Large intestine (tissue), 3 donors: ENCODE results near the gene PDE4D. TPM values are rescaled to one million over a fixed set of nuclear protein-coding genes. Genes with fewer than 3 reads are reported as not detected.
A peak's percentile ranks its signal among the peaks of the same experiment; 100 is the strongest.
"Not testable (repeated sequence)": the region's sequence is repeated elsewhere in the genome, so short reads cannot be mapped to it uniquely, and the experiment has no call there.

ENCODE experiments used
- DNase-seq, 2 donors: peaks; one replicate each; pipeline versions ENCODE4 v3.0.0 to v3.0.0-alpha.2; 2013
- H3K27ac ChIP-seq: one replicate; pipeline ENCODE4 v1.5.1; 2013; ENCODE audit warnings: low read length
- H3K27me3 ChIP-seq: 2 replicates; pipeline ENCODE4 v1.6.1; 2013; ENCODE audit warnings: low read length; ENCODE audit not compliant: control insufficient read depth, insufficient read depth
- H3K36me3 ChIP-seq: 2 replicates; pipeline ENCODE4 v1.6.1; 2013; ENCODE audit warnings: low read length; ENCODE audit not compliant: control insufficient read depth, insufficient read depth
- H3K4me1 ChIP-seq: one replicate; pipeline ENCODE4 v1.6.1; 2013; ENCODE audit warnings: low read length; ENCODE audit not compliant: control insufficient read depth, insufficient read depth
- H3K4me3 ChIP-seq: one replicate; pipeline ENCODE4 v1.5.1; 2013; ENCODE audit warnings: low read length
- H3K9me3 ChIP-seq: one replicate; pipeline ENCODE4 v1.6.1; 2013; ENCODE audit warnings: mild to moderate bottlenecking, low read depth, low read length, moderate library complexity; ENCODE audit not compliant: control insufficient read depth
- WGBS: methylation state at CpG from one replicate; pipeline ENCODE4 v1.1.5; 2013; ENCODE audit warnings: low lambda C conversion rate; ENCODE audit not compliant: insufficient coverage; 5-methylcytosine and 5-hydroxymethylcytosine counted together
- polyA plus RNA-seq: library from polyadenylated mRNA; unstranded; fragments of 120-200 nt; gene quantifications from one replicate; pipeline ENCODE4 v1.2.1, GENCODE V29; 2013

Gene PDE4D
- polyA plus RNA-seq, 1 donor = 13.5 TPM

- no peak overlapping the region for H3K27ac ChIP-seq
Measured at GRCh38 chr5:59685191-59685530, 208.4 kb downstream of the PDE4D start.

GRCh38 chr5:59684388-59685190 lies 208.9 kb downstream of the PDE4D start:
- H3K9me3 ChIP-seq = no peaks in the 10 kb centered on the region
- WGBS = 50% methylated on average over 2 of the region's 4 CpGs
- no peaks in the 10 kb centered on the region for H3K27me3 ChIP-seq
- no peaks in the 10 kb centered on the region for H3K36me3 ChIP-seq
- DNase-seq = no peak
- no peak overlapping the region for H3K4me3 ChIP-seq
- no peak overlapping the region for H3K27ac ChIP-seq
- H3K4me1 ChIP-seq = no peaks in the 10 kb centered on the region

More at GRCh38 chr5:59685191-59685530, 208.4 kb downstream of the PDE4D start:
- H3K4me1 ChIP-seq = no peaks in the 10 kb centered on the region
- H3K36me3 ChIP-seq = no peaks in the 10 kb centered on the region
- DNase-seq = no peak
- no CpG with 5 or more reads among the region's 1 CpG for WGBS
- H3K4me3 ChIP-seq = no peak overlapping the region
- H3K27me3 ChIP-seq = no peaks in the 10 kb centered on the region
- H3K9me3 ChIP-seq = no peaks in the 10 kb centered on the region

GRCh38 chr5:59683311-59683710 lies 210.2 kb downstream of the PDE4D start:
- H3K27me3 ChIP-seq = no peaks in the 10 kb centered on the region
- 93% methylated on average over 3 of the region's 4 CpGs for WGBS
- H3K4me1 ChIP-seq = no peaks in the 10 kb centered on the region
- no peak overlapping the region for H3K27ac ChIP-seq
- H3K36me3 ChIP-seq = no peaks in the 10 kb centered on the region
- H3K4me3 ChIP-seq = no peak overlapping the region
- no peak for DNase-seq
- no peaks in the 10 kb centered on the region for H3K9me3 ChIP-seq

DNA sequence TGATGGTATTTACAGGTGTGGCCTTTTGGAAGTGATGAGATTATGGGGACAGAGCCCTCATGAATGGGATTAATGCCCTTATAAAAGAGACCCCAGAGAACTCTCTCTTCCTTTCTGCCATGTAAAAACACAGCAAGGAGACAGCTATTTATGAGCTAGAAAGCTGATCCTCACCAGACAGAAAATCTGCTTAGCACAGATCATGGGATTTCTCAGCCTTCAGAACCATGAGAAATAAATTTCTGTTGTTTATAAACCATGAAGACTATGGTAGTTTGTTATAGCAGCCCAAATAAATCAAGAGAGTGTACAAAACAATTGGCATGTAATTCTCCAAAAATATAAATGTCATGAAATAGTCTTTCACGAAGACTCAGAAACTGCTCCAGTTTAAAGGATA lies 211.0 kb downstream of the PDE4D start:
- H3K27me3 ChIP-seq = no peaks in the 10 kb centered on the region
- no peak for DNase-seq
- no peaks in the 10 kb centered on the region for H3K9me3 ChIP-seq
- 73% methylated on average over 1 of the region's 1 CpG for WGBS
- H3K36me3 ChIP-seq = no peaks in the 10 kb centered on the region
- H3K4me3 ChIP-seq = no peak overlapping the region
- H3K27ac ChIP-seq = no peak overlapping the region
- H3K4me1 ChIP-seq = no peaks in the 10 kb centered on the region

DNA sequence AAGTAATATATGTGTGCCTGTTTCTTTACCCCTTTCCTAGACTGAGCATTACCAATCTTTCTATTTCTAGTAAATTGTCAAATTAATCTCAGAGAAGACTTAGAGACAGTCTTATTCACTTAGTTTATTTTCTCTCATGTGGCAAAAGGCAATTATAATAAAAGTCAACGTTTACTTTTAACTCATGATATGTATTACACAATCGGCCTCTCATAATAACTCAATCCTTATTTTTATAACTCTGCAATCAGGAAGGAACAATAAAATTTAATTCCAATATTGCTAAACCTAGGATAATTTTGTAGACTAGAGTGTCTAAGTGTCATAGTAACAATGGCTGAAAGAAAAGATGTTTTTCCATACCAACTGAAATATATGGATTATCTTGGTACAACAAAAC lies 214.6 kb downstream of the PDE4D start:
- H3K27me3 ChIP-seq = no peaks in the 10 kb centered on the region
- H3K36me3 ChIP-seq = no peaks in the 10 kb centered on the region
- 34% methylated on average over 2 of the region's 2 CpGs for WGBS
- DNase-seq = peak in 1 of 2 donors; percentile 64
- H3K9me3 ChIP-seq = no peaks in the 10 kb centered on the region
- H3K4me3 ChIP-seq = no peak overlapping the region
- H3K4me1 ChIP-seq = no peaks in the 10 kb centered on the region
- no peak overlapping the region for H3K27ac ChIP-seq

GRCh38 chr5:59674763-59675162 lies 218.8 kb downstream of the PDE4D start:
- H3K36me3 ChIP-seq = no peaks in the 10 kb centered on the region

GRCh38 chr5:59673438-59674058 lies 220.0 kb downstream of the PDE4D start:
- DNase-seq = peak in 1 of 2 donors; percentile 41
- Histone ChIP-seq H3K27ac (no peak overlapping the region), H3K9me3 (no peaks in the 10 kb centered on the region), H3K27me3 (no peaks in the 10 kb centered on the region), H3K36me3 (no peaks in the 10 kb centered on the region), H3K4me1 (no peaks in the 10 kb centered on the region), H3K4me3 (no peak overlapping the region)
- WGBS = 50% methylated on average over 2 of the region's 4 CpGs

More at GRCh38 chr5:59674763-59675162, 218.8 kb downstream of the PDE4D start:
- no peak overlapping the region for H3K4me3 ChIP-seq
- 83% methylated on average over 1 of the region's 2 CpGs for WGBS
- no peaks in the 10 kb centered on the region for H3K27me3 ChIP-seq
- H3K27ac ChIP-seq = no peak overlapping the region
- H3K9me3 ChIP-seq = no peaks in the 10 kb centered on the region
- H3K4me1 ChIP-seq = no peaks in the 10 kb centered on the region
- no peak for DNase-seq

- Histone ChIP-seq H3K36me3 (no peaks in the 10 kb centered on the region), H3K4me1 (peaks cover 7% of the 10 kb centered on the region), H3K27me3 (no peaks in the 10 kb centered on the region), H3K4me3 (no peak overlapping the region), H3K9me3 (no peaks in the 10 kb centered on the region), H3K27ac (no peak overlapping the region)
- DNase-seq = peak; percentile 16 to 48
- WGBS = 100% methylated on average over 1 of the region's 4 CpGs
Measured at GRCh38 chr5:59666440-59667068, 227.0 kb downstream of the PDE4D start.

DNA sequence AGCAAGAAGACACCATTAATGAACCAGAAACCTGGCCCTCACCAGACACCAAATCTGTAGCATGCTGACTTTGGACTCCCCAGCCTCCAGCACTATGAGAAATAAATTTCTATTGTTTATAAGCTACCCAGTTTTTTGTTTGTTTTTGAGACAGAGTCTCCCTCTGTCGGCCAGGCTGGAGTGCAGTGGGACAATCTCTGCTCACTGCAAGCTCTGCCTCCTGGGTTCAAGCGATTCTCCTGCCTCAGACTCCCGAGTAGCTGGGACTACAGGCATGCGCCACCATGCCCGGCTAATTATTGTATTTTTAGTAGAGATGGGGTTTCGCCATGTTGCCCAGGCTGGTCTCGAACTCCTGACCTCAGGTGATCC lies 227.7 kb downstream of the PDE4D start:
- not testable (repeated sequence) for H3K9me3 ChIP-seq, H3K4me1 ChIP-seq, DNase-seq, H3K36me3 ChIP-seq, H3K27me3 ChIP-seq, H3K27ac ChIP-seq, H3K4me3 ChIP-seq
- no CpG with 5 or more reads among the region's 7 CpGs for WGBS

GRCh38 chr5:59665086-59665831 lies 228.3 kb downstream of the PDE4D start:
- H3K4me1 ChIP-seq = peaks cover 8% of the 10 kb centered on the region
- no peaks in the 10 kb centered on the region for H3K9me3 ChIP-seq
- H3K4me3 ChIP-seq = no peak overlapping the region
- no peak overlapping the region for H3K27ac ChIP-seq
- DNase-seq = no peak
- no peaks in the 10 kb centered on the region for H3K36me3 ChIP-seq
- H3K27me3 ChIP-seq = no peaks in the 10 kb centered on the region
